K562 (cell line): ENCODE data around the gene YBEY. TPM values are rescaled to one million over a fixed set of nuclear protein-coding genes. Genes with fewer than 3 reads are reported as not detected.

Source experiments
- AFF1 ChIP-seq, 2 experiments: fragments of 450-650 bp; IDR thresholded peaks; 2 replicates each; pipeline ENCODE4 v1.6.1; 2018; ENCODE audit warnings: mild to moderate bottlenecking in 2 of 2, low read depth in 1 of 2; ENCODE audit not compliant: partially characterized antibody in 2 of 2
- CC2D1A ChIP-seq: fragments of 450-650 bp; IDR thresholded peaks from 2 replicates; pipeline ENCODE4 v1.6.1; 2017; ENCODE audit warnings: mild to moderate bottlenecking
- CEBPZ ChIP-seq: fragments of 150-350 bp; IDR thresholded peaks from 2 replicates; pipeline ENCODE4 v1.6.1; 2014; ENCODE audit warnings: low read depth, mild to moderate bottlenecking, low read length, borderline replicate concordance
- DACH1 ChIP-seq: fragments of 450-650 bp; IDR thresholded peaks from 2 replicates; pipeline ENCODE4 v1.6.1; 2018; ENCODE audit not compliant: partially characterized antibody
- EHMT2 ChIP-seq: fragments of 450-650 bp; IDR thresholded peaks from 2 replicates; pipeline ENCODE4 v1.6.1; 2018; ENCODE audit warnings: antibody characterized with exemption
- FOXP4 ChIP-seq: sonication (generic); formaldehyde crosslinking; IDR thresholded peaks from 2 replicates; pipeline ENCODE4 v1.8.0; 2022; ENCODE audit warnings: mild to moderate bottlenecking, missing genetic modification reagents, borderline replicate concordance
- PCBP1 ChIP-seq: fragments of 200-400 bp; formaldehyde crosslinking; IDR thresholded peaks from 2 replicates; pipeline ENCODE4 v1.6.1; 2018; ENCODE audit warnings: mild to moderate bottlenecking, low read depth, low read length; ENCODE audit not compliant: poor library complexity, severe bottlenecking
- PHF8 ChIP-seq: fragments of 200-600 bp; sonication (generic); IDR thresholded peaks from 2 replicates; pipeline ENCODE4 v1.6.1; 2012; ENCODE audit warnings: mixed run types, mild to moderate bottlenecking, inconsistent platforms, low read length, moderate library complexity, borderline replicate concordance
- SETDB1 ChIP-seq: IDR thresholded peaks from one replicate; pipeline ENCODE4 v1.6.1; 2012; ENCODE audit warnings: low read length, control low read depth, inconsistent platforms
- SMARCE1 ChIP-seq: fragments of 450-650 bp; IDR thresholded peaks from 2 replicates; pipeline ENCODE4 v1.7.1; 2016; ENCODE audit warnings: mild to moderate bottlenecking
- SUPT5H ChIP-seq: fragments of 450-650 bp; IDR thresholded peaks from 2 replicates; pipeline ENCODE4 v1.6.1; 2016
- THRA ChIP-seq: fragments of 450-650 bp; IDR thresholded peaks from 2 replicates; pipeline ENCODE4 v1.6.1; 2017; ENCODE audit warnings: mild to moderate bottlenecking, moderate library complexity
- ZBED1 ChIP-seq: IDR thresholded peaks from 2 replicates; pipeline ENCODE4 v1.6.1; 2014
- ZBTB17 ChIP-seq: fragments of 450-650 bp; formaldehyde crosslinking; IDR thresholded peaks from 2 replicates; pipeline ENCODE4 v1.4.0; 2020; ENCODE audit warnings: mild to moderate bottlenecking
- ZNF24 ChIP-seq: fragments of 450-650 bp; IDR thresholded peaks from 2 replicates; pipeline ENCODE4 v1.6.1; 2016
- ZNF324 ChIP-seq: fragments of 250-450 bp; sonication (Bioruptor Pico); IDR thresholded peaks from 2 replicates; pipeline ENCODE4 v1.4.0; 2020; ENCODE audit warnings: mild to moderate bottlenecking
- ZNF347 ChIP-seq: fragments of 450-650 bp; formaldehyde crosslinking; IDR thresholded peaks from 2 replicates; pipeline ENCODE4 v1.4.0; 2020; ENCODE audit warnings: low read depth, mild to moderate bottlenecking, moderate library complexity
- polyA plus RNA-seq, 8 experiments: library from polyadenylated mRNA; depleted of rRNA in 4 of 8; stranded (reverse) in 5 of 8; unstranded in 3 of 8; fragments of >200 nt; fragmentation: Nextera tagmentation in 2 of 8; fragmentation: Illumina TruSeq in 1 of 8; extraction: Ambion mirVana in 2 of 8; extraction: Trizol in 1 of 8; gene quantifications; 2 replicates each; pipeline versions ENCODE4 v1.2.1 to v1.2.3, GENCODE V29; 2011 to 2014; ENCODE audit warnings: inconsistent platforms in 1 of 8, missing spikeins in 1 of 8
- total RNA-seq, 7 experiments: library from RNA; depleted of rRNA in 6 of 7; stranded (reverse); fragments of >200 nt in 6 of 7; fragmentation: Illumina TruSeq in 2 of 7; extraction: Trizol in 2 of 7; gene quantifications; 2 replicates each; pipeline versions ENCODE4 v1.2.1 to v1.2.3, GENCODE V29; 2011 to 2021; ENCODE audit warnings: low replicate concordance in 1 of 7

The YBEY gene
- total and polyA plus RNA-seq, 9 of the 15 experiments (the other 6 are each of a cell fraction or from before 2014, with no cell fraction given), result 6.4 to 28.0 (median 12.4) TPM

GRCh38 chr21:46325073-46325912 is 39.2 kb downstream of the YBEY start (continued):
- TF ChIP-seq CEBPZ, result no peak
- TF ChIP-seq SETDB1, result no peak
- no peak for TF ChIP-seq FOXP4 (CRISPR knock-in tag)
- no peak for TF ChIP-seq ZBTB17 (CRISPR knock-in tag)
- no peak for TF ChIP-seq ZNF324 (CRISPR knock-in tag)
- no peak for TF ChIP-seq AFF1 (IDR thresholded peaks at IDR 0.05; ENCODE audit: low read depth in 1 of 2, partially characterized antibody in 2 of 2)
- no peak for TF ChIP-seq ZNF347 (CRISPR knock-in tag)
- no peak for TF ChIP-seq DACH1
- TF ChIP-seq ZBED1, result peak; percentile 100
- TF ChIP-seq PCBP1, result no peak
- 0 out of 2 replicates have a peak, but pooled peaks have one; percentile 30 for TF ChIP-seq ZNF24
- TF ChIP-seq CC2D1A, result no peak
- no peak for TF ChIP-seq THRA
- TF ChIP-seq SMARCE1, result peak; percentile 64; the same call in 1 of the 2 replicates
- peak; percentile 65; the same call in 1 of the 2 replicates for TF ChIP-seq SUPT5H
- TF ChIP-seq PHF8, result peak; percentile 28; the same call in 1 of the 2 replicates
- TF ChIP-seq EHMT2, result no peak
